Keratinocyte (primary cell): Measurements from ENCODE around the gene EAF2. TPM values are rescaled to one million over a fixed set of nuclear protein-coding genes. Genes with fewer than 3 reads are reported as not detected.

ENCODE experiments used
- DNase-seq: peaks from one replicate; pipeline ENCODE4 v3.0.0-alpha.2; 2011; ENCODE audit warnings: low read depth, missing footprints, low spot score
- FAIRE-seq: peaks from 2 replicates; lab custom pipeline; 2011; peaks lifted over from hg19 to GRCh38; lab: Jason Lieb, UNC
- H2AFZ ChIP-seq: 2 replicates; pipeline ENCODE4 v1.6.0; 2012; ENCODE audit warnings: low read length, control low read depth, inconsistent platforms; ENCODE audit not compliant: control insufficient read depth
- H3K27ac ChIP-seq: 2 replicates; pipeline ENCODE4 v1.5.1; 2011; ENCODE audit warnings: low read length; ENCODE audit not compliant: control insufficient read depth, insufficient read depth
- H3K27me3 ChIP-seq: 3 replicates; pipeline ENCODE4 v1.6.0; 2011; ENCODE audit warnings: low read length; ENCODE audit not compliant: control insufficient read depth, insufficient read depth; ENCODE audit errors: extremely low read depth
- H3K36me3 ChIP-seq, 2 experiments: 2 replicates in 1 of 2; 3 replicates in 1 of 2; pipeline ENCODE4 v1.5.1; 2011; ENCODE audit warnings: low read length in 2 of 2, mild to moderate bottlenecking in 1 of 2; ENCODE audit not compliant: control insufficient read depth in 2 of 2, insufficient read depth in 2 of 2; ENCODE audit errors: extremely low read depth in 1 of 2
- H3K4me1 ChIP-seq: 3 replicates; pipeline ENCODE4 v1.5.1; 2011; ENCODE audit warnings: low read length; ENCODE audit not compliant: control insufficient read depth, insufficient read depth; ENCODE audit errors: extremely low read depth
- H3K4me2 ChIP-seq: 3 replicates; pipeline ENCODE4 v1.6.0; 2011; ENCODE audit warnings: low read depth, low read length; ENCODE audit not compliant: control insufficient read depth, insufficient read depth; ENCODE audit errors: extremely low read depth
- H3K4me3 ChIP-seq, 3 experiments: fragments of 200-600 bp in 1 of 3; sonication (generic) in 1 of 3; 2 replicates in 2 of 3; 3 replicates in 1 of 3; pipeline ENCODE4 v1.5.1; 2011 to 2016; ENCODE audit warnings: low read length in 3 of 3, mild to moderate bottlenecking in 3 of 3, control low read depth in 2 of 3, inconsistent platforms in 1 of 3, low read depth in 1 of 3, mixed read lengths in 1 of 3, mixed run types in 1 of 3, moderate library complexity in 1 of 3; ENCODE audit not compliant: control insufficient read depth in 2 of 3, insufficient read depth in 2 of 3; ENCODE audit errors: extremely low read depth in 1 of 3
- H3K79me2 ChIP-seq: 2 replicates; pipeline ENCODE4 v1.6.0; 2012; ENCODE audit warnings: low read length; ENCODE audit not compliant: control insufficient read depth, insufficient read depth
- H3K9ac ChIP-seq: 3 replicates; pipeline ENCODE4 v1.6.0; 2011; ENCODE audit warnings: low read length; ENCODE audit not compliant: control insufficient read depth, insufficient read depth; ENCODE audit errors: extremely low read depth
- H3K9me1 ChIP-seq: 3 replicates; pipeline ENCODE4 v1.6.0; 2011; ENCODE audit warnings: low read length; ENCODE audit not compliant: control insufficient read depth, insufficient read depth; ENCODE audit errors: extremely low read depth
- H3K9me3 ChIP-seq: 2 replicates; pipeline ENCODE4 v1.5.1; 2012; ENCODE audit warnings: low read depth, low read length; ENCODE audit not compliant: control insufficient read depth
- H4K20me1 ChIP-seq: 3 replicates; pipeline ENCODE4 v1.6.0; 2011; ENCODE audit warnings: low read length; ENCODE audit not compliant: control insufficient read depth, insufficient read depth; ENCODE audit errors: extremely low read depth
- CTCF ChIP-seq, 3 experiments: IDR thresholded peaks in 1 of 3; conservative IDR thresholded peaks in 1 of 3; optimal IDR thresholded peaks in 1 of 3; 2 replicates in 2 of 3; 3 replicates in 1 of 3; pipeline versions ENCODE3 to v1.5.1; 2011; ENCODE audit warnings: low read length in 3 of 3, mild to moderate bottlenecking in 3 of 3, moderate library complexity in 2 of 3, control low read depth in 1 of 3, inconsistent platforms in 1 of 3; ENCODE audit not compliant: insufficient read depth in 2 of 3; ENCODE audit errors: extremely low read depth in 1 of 3
- EZH2 ChIP-seq: IDR thresholded peaks from one replicate; pipeline ENCODE4 v1.6.1; 2012; ENCODE audit warnings: inconsistent platforms, mild to moderate bottlenecking, low read length, moderate library complexity
- dilution Hi-C: fragments of 300-500 bp; cut with MboI; formaldehyde crosslinking; loops from one replicate; pipeline ENCODE4 v1.7.0; 2020; ENCODE audit warnings: low sequenced_read_pairs; ENCODE audit not compliant: extremely low pct_ligation_motif_present
- polyA plus RNA-seq, 5 experiments: library from polyadenylated mRNA; depleted of rRNA in 3 of 5; stranded (reverse) in 3 of 5; stranded (forward) in 1 of 5; unstranded in 1 of 5; fragments of >200 nt; gene quantifications; 1 replicate in 1 of 5; 2 replicates in 3 of 5; 3 replicates in 1 of 5; pipeline versions ENCODE4 v1.2.1 to v1.2.3, GENCODE V29; 2011 to 2012; ENCODE audit warnings: missing spikeins in 2 of 5, low read depth in 1 of 5, low replicate concordance in 1 of 5

Gene EAF2
- polyA plus RNA-seq, 1 donor (not counting 4 experiments of a cell fraction or from before 2014, with no cell fraction given): 4.4 TPM

DNA sequence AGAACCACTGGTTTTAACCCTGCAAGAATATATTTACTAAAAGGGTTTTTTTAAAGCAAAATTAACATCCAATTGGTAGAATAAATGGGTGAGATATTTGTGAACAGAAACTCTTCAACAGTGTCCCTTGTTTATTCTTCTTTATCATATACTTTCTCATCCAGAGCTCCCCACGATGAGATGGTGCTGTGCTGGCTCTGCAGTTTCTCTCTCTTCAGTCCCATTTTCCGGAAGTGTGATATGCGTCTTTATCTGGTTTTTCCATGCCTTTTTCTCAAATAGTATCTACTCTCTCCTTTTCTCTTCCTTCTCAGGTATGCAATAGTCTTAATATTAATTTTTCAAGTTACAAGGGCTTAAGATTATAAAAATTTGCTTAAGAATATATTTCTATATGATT, 1.5 kb downstream of the EAF2 start:
- Histone ChIP-seq H3K9me3 (no peaks in the 10 kb centered on the region), H4K20me1 (no peaks in the 10 kb centered on the region), H3K4me2 (no peak overlapping the region), H2AFZ (no peak overlapping the region), H3K27ac (no peak overlapping the region), H3K9me1 (no peaks in the 10 kb centered on the region), H3K9ac (no peak overlapping the region), H3K27me3 (no peaks in the 10 kb centered on the region), H3K36me3 (peaks cover 0 to 7% of the 10 kb centered on the region in 2 experiments), H3K4me3 (no peak overlapping the region), H3K79me2 (peaks cover 17% of the 10 kb centered on the region), H3K4me1 (peaks cover 8% of the 10 kb centered on the region)
- no peak for TF ChIP-seq CTCF (optimal IDR thresholded peaks at IDR 0.05 in 1 of 3, IDR thresholded peaks at IDR 0.05 in 1 of 3, conservative IDR thresholded peaks at IDR 0.05 in 1 of 3; ENCODE audit: extremely low read depth in 1 of 3, insufficient read depth in 2 of 3, low read length in 3 of 3)
- no peak for TF ChIP-seq EZH2
- DNase-seq (no peak), FAIRE-seq (no peak)
- dilution Hi-C loops: no loop called here

- Histone ChIP-seq H3K4me3 (no peak overlapping the region), H3K9me3 (no peaks in the 10 kb centered on the region), H3K9me1 (no peaks in the 10 kb centered on the region), H3K79me2 (no peaks in the 10 kb centered on the region), H3K27me3 (no peaks in the 10 kb centered on the region), H3K4me2 (no peak overlapping the region), H3K27ac (no peak overlapping the region), H2AFZ (no peak overlapping the region), H3K36me3 (no peaks in the 10 kb centered on the region), H3K4me1 (peaks cover 4% of the 10 kb centered on the region), H3K9ac (no peak overlapping the region), H4K20me1 (no peaks in the 10 kb centered on the region)
- no peak for DNase-seq
- FAIRE-seq: no peak
- dilution Hi-C loops: no loop called here
- no peak for TF ChIP-seq CTCF (optimal IDR thresholded peaks at IDR 0.05 in 1 of 3, IDR thresholded peaks at IDR 0.05 in 1 of 3, conservative IDR thresholded peaks at IDR 0.05 in 1 of 3; ENCODE audit: extremely low read depth in 1 of 3, insufficient read depth in 2 of 3, low read length in 3 of 3)
- no peak for TF ChIP-seq EZH2
Measured at GRCh38 chr3:121839962-121840361, 5.0 kb downstream of the EAF2 start.
